GM12878 (cell line): Measurements from ENCODE around the gene ZPR1. TPM values are rescaled to one million over a fixed set of nuclear protein-coding genes. Genes with fewer than 3 reads are reported as not detected.

Experiments used
- ATAC-seq: fragments of 200-7000 bp; cut with Tn5 transposase; 3 replicates; pipeline ENCODE4 v1.9.1; 2020; ENCODE audit warnings: mild to moderate bottlenecking, moderate library complexity
- BruUV-seq: library from RNA; stranded (reverse); fragments of 400-500 nt; replicated peaks from 2 replicates; lab custom pipeline; 2021; lab: Mats Ljungman, UMichigan
- CTCF ChIA-PET: fragments of 300-600 bp; sonication (Branson Sonifier 250); formaldehyde crosslinking; extraction: SDS; loops from one replicate; lab custom pipeline; 2021; ENCODE audit warnings: inconsistent platforms; lab: Yijun Ruan, JAX
- POLR2A ChIA-PET: fragments of 350-600 bp; formaldehyde crosslinking; extraction: SDS; loops from one replicate; lab custom pipeline; 2021; ENCODE audit warnings: inconsistent platforms; lab: Charles Lee
- RAD21 ChIA-PET: fragments of 300-600 bp; sonication (Branson Sonifier 250); formaldehyde crosslinking; loops from one replicate; lab custom pipeline; 2023; ENCODE audit warnings: antibody characterized with exemption; ENCODE audit not compliant: unreplicated experiment; lab: Charles Lee
- SMC1A ChIA-PET: fragments of 300-600 bp; sonication (Branson Sonifier 250); formaldehyde crosslinking; loops from one replicate; lab custom pipeline; 2023; ENCODE audit not compliant: unreplicated experiment, uncharacterized antibody; lab: Charles Lee
- DNase-seq: peaks from one replicate; pipeline ENCODE4 v3.0.0-alpha.2; 2011; ENCODE audit warnings: low read depth, low spot score
- FAIRE-seq: peaks from 3 replicates; lab custom pipeline; 2011; peaks lifted over from hg19 to GRCh38; lab: Jason Lieb, UNC
- H2AFZ ChIP-seq: 2 replicates; pipeline ENCODE4 v1.6.0; 2011; ENCODE audit warnings: low read depth, low read length, control low read depth; ENCODE audit not compliant: control insufficient read depth
- H3K27ac ChIP-seq: 2 replicates; pipeline ENCODE4 v1.5.1; 2011; ENCODE audit warnings: control low read depth; ENCODE audit not compliant: control insufficient read depth, insufficient read depth
- H3K27me3 ChIP-seq, 2 experiments: replicated peaks in 1 of 2; 2 replicates each; pipeline versions ENCODE4 v1.6.0 to v1.6.1; 2011; ENCODE audit warnings: low read length in 1 of 2; ENCODE audit not compliant: control insufficient read depth in 2 of 2, insufficient read depth in 2 of 2
- H3K36me3 ChIP-seq, 2 experiments: 2 replicates each; pipeline ENCODE4 v1.5.1; 2011; ENCODE audit warnings: low read length in 1 of 2; ENCODE audit not compliant: control insufficient read depth in 2 of 2, insufficient read depth in 2 of 2
- H3K4me1 ChIP-seq: 2 replicates; pipeline ENCODE4 v1.6.1; 2011; ENCODE audit warnings: mild to moderate bottlenecking, low read length, moderate library complexity, mixed read lengths; ENCODE audit not compliant: control insufficient read depth, insufficient read depth
- H3K4me2 ChIP-seq: 2 replicates; pipeline ENCODE4 v1.6.0; 2011; ENCODE audit warnings: control low read depth; ENCODE audit not compliant: control insufficient read depth, insufficient read depth
- H3K4me3 ChIP-seq: fragments of 200-600 bp; sonication (generic); 2 replicates; pipeline ENCODE4 v1.5.1; 2016
- H3K79me2 ChIP-seq: 2 replicates; pipeline ENCODE4 v1.6.0; 2011; ENCODE audit warnings: low read length; ENCODE audit not compliant: control insufficient read depth, insufficient read depth
- H3K9ac ChIP-seq: 2 replicates; pipeline ENCODE4 v1.8.0; 2011; ENCODE audit warnings: low read length, control low read depth, mixed read lengths; ENCODE audit not compliant: control insufficient read depth, insufficient read depth
- H3K9me3 ChIP-seq: replicated peaks from 3 replicates; pipeline ENCODE4 v1.5.1; 2011; ENCODE audit warnings: mild to moderate bottlenecking, low read length; ENCODE audit not compliant: control insufficient read depth, insufficient read depth
- H4K20me1 ChIP-seq: 2 replicates; pipeline ENCODE4 v1.6.0; 2011; ENCODE audit not compliant: control insufficient read depth, insufficient read depth
- CHD2 ChIP-seq: IDR thresholded peaks from 2 replicates; pipeline ENCODE4 v1.6.1; 2011; ENCODE audit warnings: low read depth, low read length, improper control_type of control experiment, borderline replicate concordance
- CREM ChIP-seq: IDR thresholded peaks from 2 replicates; pipeline ENCODE4 v1.6.1; 2014; ENCODE audit warnings: antibody characterized with exemption, low read depth
- EZH2 ChIP-seq: IDR thresholded peaks from 2 replicates; pipeline ENCODE4 v1.6.1; 2012; ENCODE audit warnings: low read depth, mild to moderate bottlenecking, control low read depth, inconsistent platforms, low read length, borderline replicate concordance; ENCODE audit not compliant: control insufficient read depth
- HSF1 ChIP-seq: fragments of 150-350 bp; IDR thresholded peaks from 2 replicates; pipeline ENCODE4 v1.6.1; 2014; ENCODE audit warnings: mild to moderate bottlenecking, low read depth, low read length
- KDM1A ChIP-seq: fragments of 200-600 bp; sonication (generic); IDR thresholded peaks from 2 replicates; pipeline ENCODE4 v1.6.1; 2016; ENCODE audit warnings: borderline replicate concordance
- MAX ChIP-seq: IDR thresholded peaks from 2 replicates; pipeline ENCODE4 v1.6.1; 2012; ENCODE audit warnings: low read depth, low read length, improper control_type of control experiment
- MLLT1 ChIP-seq: fragments of 450-650 bp; IDR thresholded peaks from 2 replicates; pipeline ENCODE4 v1.6.1; 2016; ENCODE audit warnings: mild to moderate bottlenecking
- MTA2 ChIP-seq: fragments of 450-650 bp; IDR thresholded peaks from 2 replicates; pipeline ENCODE4 v1.6.1; 2016; ENCODE audit warnings: low read depth, mild to moderate bottlenecking, moderate library complexity
- NR2C2 ChIP-seq: IDR thresholded peaks from 2 replicates; pipeline ENCODE4 v1.6.1; 2011; ENCODE audit warnings: borderline replicate concordance, low read depth; ENCODE audit not compliant: control insufficient read depth, insufficient read length
- PKNOX1 ChIP-seq: fragments of 450-650 bp; IDR thresholded peaks from 2 replicates; pipeline ENCODE4 v1.6.1; 2016; ENCODE audit warnings: mild to moderate bottlenecking
- RAD21 ChIP-seq: IDR thresholded peaks from 2 replicates; pipeline ENCODE4 v1.6.1; 2011; ENCODE audit warnings: mild to moderate bottlenecking, low read depth, low read length, moderate library complexity; ENCODE audit not compliant: insufficient read depth
- RELB ChIP-seq: fragments of 450-650 bp; IDR thresholded peaks from 2 replicates; pipeline ENCODE4 v1.6.1; 2017; ENCODE audit warnings: low read depth, mild to moderate bottlenecking, moderate library complexity
- SPI1 ChIP-seq: IDR thresholded peaks from 2 replicates; pipeline ENCODE4 v1.6.1; 2011; ENCODE audit warnings: low read depth, mild to moderate bottlenecking, low read length, moderate library complexity, borderline replicate concordance; ENCODE audit not compliant: insufficient read depth
- ZNF217 ChIP-seq: fragments of 450-650 bp; IDR thresholded peaks from 2 replicates; pipeline ENCODE4 v1.6.1; 2017; ENCODE audit warnings: antibody characterized with exemption, mild to moderate bottlenecking
- ZSCAN29 ChIP-seq: fragments of 450-650 bp; IDR thresholded peaks from 2 replicates; pipeline ENCODE4 v1.6.1; 2017; ENCODE audit warnings: mild to moderate bottlenecking, moderate library complexity
- WGBS: methylation state at CpG from one replicate; pipeline ENCODE4 v1.1.6; 2016; ENCODE audit warnings: low lambda C conversion rate; ENCODE audit not compliant: insufficient replicate concordance, insufficient coverage; ENCODE audit errors: missing lambda C conversion rate; 5-methylcytosine and 5-hydroxymethylcytosine counted together
- in situ Hi-C: fragments of 300-500 bp; cut with MboI; formaldehyde crosslinking; loops from 9 replicates; pipeline ENCODE4 v1.14.3; 2018; ENCODE audit warnings: mixed read lengths
- intact Hi-C: fragments of 100-400 bp; cut with micrococcal nuclease; formaldehyde crosslinking; loops from one replicate; pipeline ENCODE4 v1.14.2; 2022; ENCODE audit not compliant: unreplicated experiment
- polyA plus RNA-seq, 11 experiments: library from polyadenylated mRNA; depleted of rRNA in 4 of 11; unstranded in 6 of 11; stranded (reverse) in 5 of 11; fragments of >200 nt; fragmentation: Nextera tagmentation in 4 of 11; fragmentation: Illumina TruSeq in 1 of 11; extraction: Ambion mirVana in 4 of 11; extraction: Trizol in 1 of 11; gene quantifications; 1 replicate in 1 of 11; 2 replicates in 10 of 11; pipeline versions ENCODE4 v1.2.1 to v1.2.3, GENCODE V29; 2011 to 2016; ENCODE audit warnings: inconsistent platforms in 2 of 11, missing spikeins in 2 of 11, low read depth in 1 of 11
- total RNA-seq, 4 experiments: library from RNA; depleted of rRNA in 3 of 4; stranded (reverse); fragments of >200 nt in 3 of 4; fragmentation: Illumina TruSeq in 1 of 4; extraction: Trizol in 1 of 4; gene quantifications; 2 replicates each; pipeline versions ENCODE4 v1.2.1 to v1.2.3, GENCODE V29; 2013 to 2021

ZPR1 gene
- total and polyA plus RNA-seq, 10 of the 15 experiments (the other 5 are each of a cell fraction or from before 2014, with no cell fraction given), result 9.3 to 89.7 (median 54.7) TPM

- no peaks in the 10 kb centered on the region for H3K9me3 ChIP-seq
- H3K27me3 ChIP-seq, result no peaks in the 10 kb centered on the region
- no peaks in the 10 kb centered on the region for H3K4me1 ChIP-seq
- no peaks in the 10 kb centered on the region for H3K79me2 ChIP-seq
- CTCF ChIA-PET, result interaction anchor here (0.5 to 3.2 kb wide), 3 partner anchors 14 to 313 kb away, joined by 4 to 17 read pairs (median 10); partner anchors contain the start of gene APOA5
- intact Hi-C loops (no loop called here), in situ Hi-C loops (no loop called here)
- no peak overlapping the region for H3K9ac ChIP-seq
- POLR2A ChIA-PET, result interaction anchor here (1.0 kb wide), 1 partner anchor 10 kb away, joined by 3 read pairs; no protein-coding TSS in a partner anchor
- no TSS peak for BruUV-seq
- no peak for TF ChIP-seq MLLT1
- TF ChIP-seq CHD2, result no peak
- no peak for TF ChIP-seq MTA2
- TF ChIP-seq ZNF217, result no peak
- TF ChIP-seq ZSCAN29, result no peak
- TF ChIP-seq EZH2, result no peak
- TF ChIP-seq NR2C2, result no peak
- TF ChIP-seq SPI1, result no peak
- TF ChIP-seq RAD21, result no peak
- TF ChIP-seq PKNOX1, result no peak
- no peak for TF ChIP-seq KDM1A
- TF ChIP-seq HSF1, result no peak
- TF ChIP-seq RELB, result no peak
- no peak for TF ChIP-seq MAX
- TF ChIP-seq CREM, result no peak
- FAIRE-seq (no peak), ATAC-seq (no peak), DNase-seq (no peak)
- H2AFZ ChIP-seq, result no peak overlapping the region
- RAD21 ChIA-PET, result interaction anchor here (1.0 kb wide), 2 partner anchors 16 to 30 kb away, joined by 3 read pairs; partner anchors contain the start of genes APOA1 and APOA5
- H3K4me3 ChIP-seq, result no peak overlapping the region
- SMC1A ChIA-PET, result interaction anchor here (1.4 kb wide), 1 partner anchor 32 kb away, joined by 3 read pairs; no protein-coding TSS in a partner anchor
- H3K4me2 ChIP-seq, result no peak overlapping the region
- H3K36me3 ChIP-seq, result no peaks in the 10 kb centered on the region
- no peaks in the 10 kb centered on the region for H4K20me1 ChIP-seq
- 65% methylated on average over 51 of the region's 51 CpGs for WGBS
- no peak overlapping the region for H3K27ac ChIP-seq
Observed at GRCh38 chr11:116821050-116821918, 33.5 kb upstream of the ZPR1 start.
